HG02840 (cell line): Measurements from ENCODE around the gene UMPS.

Experiments used
- ATAC-seq: cut with Tn5 transposase; IDR thresholded peaks from one replicate; pipeline ENCODE4 v1.9.1; 2021; ENCODE audit warnings: mild to moderate bottlenecking, moderate library complexity, moderate number of reproducible peaks; ENCODE audit not compliant: unreplicated experiment, low FRiP score

Gene UMPS

GRCh38 chr3:124793054-124793739 lies 62.9 kb downstream of the UMPS start:
- no peak for ATAC-seq

- ATAC-seq = no peak
These were observed 66.2 kb downstream of the UMPS start for GRCh38 chr3:124796477-124796876.

- no peak for ATAC-seq
These were observed 67.2 kb downstream of the UMPS start for GRCh38 chr3:124797426-124797945.
